Mucosa of descending colon (tissue), 3 donors: Measurements from ENCODE around the gene RTP2. TPM values are rescaled to one million over a fixed set of nuclear protein-coding genes. Genes with fewer than 3 reads are reported as not detected.

Experiments
- ATAC-seq: fragments of 200-7000 bp; cut with Tn5 transposase; one replicate; pipeline ENCODE4 v1.9.1; 2020; ENCODE audit warnings: mild to moderate bottlenecking, moderate library complexity
- DNase-seq, 3 donors: peaks; one replicate each; pipeline ENCODE4 v3.0.0-alpha.2; 2020
- H3K36me3 ChIP-seq: fragments of 200-600 bp; one replicate; pipeline ENCODE4 v1.8.0; 2021; ENCODE audit warnings: low read depth, mild to moderate bottlenecking
- H3K4me1 ChIP-seq: fragments of 200-600 bp; one replicate; pipeline ENCODE4 v1.8.0; 2021; ENCODE audit warnings: low read depth, mild to moderate bottlenecking
- H3K4me3 ChIP-seq: fragments of 200-600 bp; one replicate; pipeline ENCODE4 v1.8.0; 2021; ENCODE audit warnings: mild to moderate bottlenecking
- H3K9me3 ChIP-seq: fragments of 200-600 bp; one replicate; pipeline ENCODE4 v1.8.0; 2021; ENCODE audit warnings: mild to moderate bottlenecking
- intact Hi-C, 2 donors: fragments of 100-400 bp; cut with DNase I in 1 of 2; cut with micrococcal nuclease in 1 of 2; formaldehyde crosslinking; loops; one replicate each; pipeline versions ENCODE4 v1.11.0 to v1.11.1; 2022; cut with DNase I, micrococcal nuclease
- total RNA-seq, 3 donors: library from RNA; stranded (reverse); fragmentation: NEBNext Ultra II Directional in 2 of 3; extraction: Animal tissue kit (Norgen Biotek cat#: 25700) in 2 of 3; gene quantifications; one replicate each; pipeline versions ENCODE4 v1.2.1 to v1.2.4, GENCODE V29; 2021 to 2023
- TF ChIP-seq, protein P1 (sequence below): fragments of 200-600 bp; IDR thresholded peaks from one replicate; pipeline ENCODE4 v1.8.0; 2022; ENCODE audit warnings: antibody characterized with exemption, mild to moderate bottlenecking
- donor health status: DM: no; HTN: no; CAD: no; lungs with moderate emphysema.
- donor health status: DM: no; HTN: no; CAD: no.
- donor health status: DM: no; HTN: yes; CAD: no.

RTP2 gene
- total RNA-seq, 3 donors from 2014 or later, result not detected

GRCh38 chr3:187661267-187661666 is 41.1 kb downstream of the RTP2 start:
- TF ChIP-seq, protein P1, sequence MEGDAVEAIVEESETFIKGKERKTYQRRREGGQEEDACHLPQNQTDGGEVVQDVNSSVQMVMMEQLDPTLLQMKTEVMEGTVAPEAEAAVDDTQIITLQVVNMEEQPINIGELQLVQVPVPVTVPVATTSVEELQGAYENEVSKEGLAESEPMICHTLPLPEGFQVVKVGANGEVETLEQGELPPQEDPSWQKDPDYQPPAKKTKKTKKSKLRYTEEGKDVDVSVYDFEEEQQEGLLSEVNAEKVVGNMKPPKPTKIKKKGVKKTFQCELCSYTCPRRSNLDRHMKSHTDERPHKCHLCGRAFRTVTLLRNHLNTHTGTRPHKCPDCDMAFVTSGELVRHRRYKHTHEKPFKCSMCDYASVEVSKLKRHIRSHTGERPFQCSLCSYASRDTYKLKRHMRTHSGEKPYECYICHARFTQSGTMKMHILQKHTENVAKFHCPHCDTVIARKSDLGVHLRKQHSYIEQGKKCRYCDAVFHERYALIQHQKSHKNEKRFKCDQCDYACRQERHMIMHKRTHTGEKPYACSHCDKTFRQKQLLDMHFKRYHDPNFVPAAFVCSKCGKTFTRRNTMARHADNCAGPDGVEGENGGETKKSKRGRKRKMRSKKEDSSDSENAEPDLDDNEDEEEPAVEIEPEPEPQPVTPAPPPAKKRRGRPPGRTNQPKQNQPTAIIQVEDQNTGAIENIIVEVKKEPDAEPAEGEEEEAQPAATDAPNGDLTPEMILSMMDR, result no peak
- no peaks in the 10 kb centered on the region for H3K36me3 ChIP-seq
- H3K4me3 ChIP-seq, result no peak overlapping the region
- no peak for ATAC-seq
- H3K4me1 ChIP-seq, result no peaks in the 10 kb centered on the region
- no peak for DNase-seq
- no peaks in the 10 kb centered on the region for H3K9me3 ChIP-seq
- intact Hi-C loops, result no loop called here

DNA sequence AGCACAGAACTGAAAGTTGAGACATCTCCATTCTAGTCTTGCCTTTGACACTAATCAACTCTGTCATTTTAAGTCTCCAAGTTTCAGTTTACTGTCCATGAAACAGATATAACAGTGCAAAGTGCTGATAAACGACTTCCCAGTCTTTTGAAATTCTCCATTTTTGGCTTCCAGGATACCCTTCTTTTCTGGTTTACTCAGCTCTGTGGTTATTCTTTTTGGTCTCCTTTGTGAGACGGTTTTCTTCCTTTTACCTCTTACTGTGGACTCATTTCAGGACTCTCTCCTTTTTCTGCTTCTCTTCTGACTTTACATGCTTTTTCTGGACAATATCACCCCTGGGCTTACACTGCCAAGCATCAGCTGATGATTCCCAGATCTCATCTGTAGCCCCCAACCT is 51.1 kb downstream of the RTP2 start:
- H3K4me3 ChIP-seq, result no peak overlapping the region
- no peak for DNase-seq
- no peaks in the 10 kb centered on the region for H3K9me3 ChIP-seq
- no peaks in the 10 kb centered on the region for H3K4me1 ChIP-seq
- no peaks in the 10 kb centered on the region for H3K36me3 ChIP-seq
- TF ChIP-seq, protein P1, result no peak
- ATAC-seq, result no peak
- intact Hi-C loops, result no loop called here

Other genes starting within 250 kb of the RTP2 start
- 10 to 100 TPM in 2 of 3 donors, 1 to 10 TPM in 1; 7.2 to 29.5 (median 23.8) TPM for gene SST, start 32.2 kb downstream of the RTP2 start, total RNA-seq
- gene BCL6, start 42.9 kb upstream of the RTP2 start, total RNA-seq, result 100 to 1,000 TPM in 1 of 3 donors, 10 to 100 TPM in 2; 10.9 to 133 (median 23.8) TPM